NCI-H446 treated with DMSO at 0.1 percent for 48 hours (cell line): ENCODE results near the gene CWC25.
"Not testable (repeated sequence)": the region's sequence is repeated elsewhere in the genome, so short reads cannot be mapped to it uniquely, and the experiment has no call there.

Experiments
- DNase-seq: peaks from one replicate; lab custom pipeline; 2025; lab: John Stamatoyannopoulos, UW

The CWC25 gene

GRCh38 chr17:38824899-38825761 lies at the start of gene CWC25:
Gene CWC25, minus strand, starts transcription at chr17:38825321. Its CDS starts 138 bp downstream, at chr17:38825183.
- peak; percentile 86 for DNase-seq

- no peak for DNase-seq
Measured at GRCh38 chr17:38873640-38874380, 48.7 kb upstream of the CWC25 start.

- DNase-seq: no peak
Measured at GRCh38 chr17:38872671-38873385, 47.7 kb upstream of the CWC25 start.

- DNase-seq: no peak
Measured at GRCh38 chr17:38872027-38872511, 46.9 kb upstream of the CWC25 start.

GRCh38 chr17:38871247-38872015 lies 46.3 kb upstream of the CWC25 start:
- DNase-seq: no peak

GRCh38 chr17:38870259-38871165 lies 45.4 kb upstream of the CWC25 start:
- no peak for DNase-seq

- DNase-seq: peak; percentile 67
Measured at GRCh38 chr17:38869526-38870258, 44.6 kb upstream of the CWC25 start, which contains the start of gene LASP1. Gene LASP1, plus strand, starts transcription at chr17:38870058. Its CDS starts 132 bp downstream, at chr17:38870190.

GRCh38 chr17:38868817-38869525 lies 43.9 kb upstream of the CWC25 start:
- DNase-seq: peak; percentile 53

- DNase-seq: no peak
Measured at GRCh38 chr17:38867968-38868816, 43.1 kb upstream of the CWC25 start.

- no peak for DNase-seq
Measured at GRCh38 chr17:38867179-38867967, 42.3 kb upstream of the CWC25 start.

GRCh38 chr17:38864636-38865398 lies 39.7 kb upstream of the CWC25 start:
- no peak for DNase-seq

GRCh38 chr17:38861399-38861843 lies 36.3 kb upstream of the CWC25 start:
- DNase-seq: peak; percentile 49

GRCh38 chr17:38857271-38857670 lies 32.1 kb upstream of the CWC25 start:
- DNase-seq: no peak

- DNase-seq: not testable (repeated sequence)
Measured at GRCh38 chr17:38855101-38855714, 30.1 kb upstream of the CWC25 start.

GRCh38 chr17:38853292-38854219 lies 28.4 kb upstream of the CWC25 start, which contains the start of gene RPL23:
Gene RPL23, minus strand, starts transcription at chr17:38853721. Its CDS starts 11 bp downstream, at chr17:38853710.
- DNase-seq: peak; percentile 93
